K562 (cell line): ENCODE results near the gene CHMP2A. TPM values are rescaled to one million over a fixed set of nuclear protein-coding genes. Genes with fewer than 3 reads are reported as not detected.

Experiments used
- AFF4 ChIP-seq: sonication (generic); formaldehyde crosslinking; IDR thresholded peaks from 2 replicates; pipeline ENCODE4 v1.8.0; 2023; ENCODE audit warnings: mild to moderate bottlenecking, missing genetic modification reagents
- PYGO2 ChIP-seq: fragments of 450-650 bp; IDR thresholded peaks from 2 replicates; pipeline ENCODE4 v1.6.1; 2016; ENCODE audit warnings: mild to moderate bottlenecking, missing genetic modification characterization, moderate library complexity, missing compliant biosample characterization
- STAG1 ChIP-seq: sonication (generic); formaldehyde crosslinking; IDR thresholded peaks from 2 replicates; pipeline ENCODE4 v1.5.0; 2020; ENCODE audit warnings: missing genetic modification reagents, borderline replicate concordance
- WHSC1 ChIP-seq: IDR thresholded peaks from one replicate; pipeline ENCODE4 v1.6.1; 2012; ENCODE audit warnings: low read length, control low read depth, inconsistent platforms
- ZNF121 ChIP-seq: sonication (generic); formaldehyde crosslinking; conservative IDR thresholded peaks from 2 replicates; pipeline ENCODE4 v1.8.0; 2022; ENCODE audit warnings: missing genetic modification reagents
- polyA plus RNA-seq, 8 experiments: library from polyadenylated mRNA; depleted of rRNA in 4 of 8; stranded (reverse) in 5 of 8; unstranded in 3 of 8; fragments of >200 nt; fragmentation: Nextera tagmentation in 2 of 8; fragmentation: Illumina TruSeq in 1 of 8; extraction: Ambion mirVana in 2 of 8; extraction: Trizol in 1 of 8; gene quantifications; 2 replicates each; pipeline versions ENCODE4 v1.2.1 to v1.2.3, GENCODE V29; 2011 to 2014; ENCODE audit warnings: inconsistent platforms in 1 of 8, missing spikeins in 1 of 8
- total RNA-seq, 7 experiments: library from RNA; depleted of rRNA in 6 of 7; stranded (reverse); fragments of >200 nt in 6 of 7; fragmentation: Illumina TruSeq in 2 of 7; extraction: Trizol in 2 of 7; gene quantifications; 2 replicates each; pipeline versions ENCODE4 v1.2.1 to v1.2.3, GENCODE V29; 2011 to 2021; ENCODE audit warnings: low replicate concordance in 1 of 7
- TF ChIP-seq, protein P1 (sequence below), 2 experiments: fragments of 450-650 bp in 1 of 2; sonication (generic) in 1 of 2; formaldehyde crosslinking in 1 of 2; IDR thresholded peaks; 2 replicates each; pipeline versions ENCODE4 v1.7.1 to v1.9.0; 2016 to 2022; ENCODE audit warnings: inconsistent platforms in 1 of 2, mild to moderate bottlenecking in 1 of 2, missing genetic modification reagents in 1 of 2
- TF ChIP-seq, protein P2 (sequence below), 2 experiments: fragments of 450-650 bp; IDR thresholded peaks; 2 replicates each; pipeline ENCODE4 v1.6.1; 2016
- TF ChIP-seq, protein P3 (sequence below), 2 experiments: IDR thresholded peaks; 2 replicates each; pipeline ENCODE4 v1.6.1; 2012; ENCODE audit warnings: improper control_type of control experiment in 2 of 2, low read depth in 2 of 2, low read length in 2 of 2, borderline replicate concordance in 1 of 2

Gene CHMP2A
- total and polyA plus RNA-seq, 9 of the 15 experiments (the other 6 are each of a cell fraction or from before 2014, with no cell fraction given), result 57.6 to 159 (median 87.2) TPM

GRCh38 chr19:58543826-58544590 is 10.9 kb downstream of the CHMP2A start, which contains the start of gene TRIM28 (continued):
- TF ChIP-seq, protein P1, sequence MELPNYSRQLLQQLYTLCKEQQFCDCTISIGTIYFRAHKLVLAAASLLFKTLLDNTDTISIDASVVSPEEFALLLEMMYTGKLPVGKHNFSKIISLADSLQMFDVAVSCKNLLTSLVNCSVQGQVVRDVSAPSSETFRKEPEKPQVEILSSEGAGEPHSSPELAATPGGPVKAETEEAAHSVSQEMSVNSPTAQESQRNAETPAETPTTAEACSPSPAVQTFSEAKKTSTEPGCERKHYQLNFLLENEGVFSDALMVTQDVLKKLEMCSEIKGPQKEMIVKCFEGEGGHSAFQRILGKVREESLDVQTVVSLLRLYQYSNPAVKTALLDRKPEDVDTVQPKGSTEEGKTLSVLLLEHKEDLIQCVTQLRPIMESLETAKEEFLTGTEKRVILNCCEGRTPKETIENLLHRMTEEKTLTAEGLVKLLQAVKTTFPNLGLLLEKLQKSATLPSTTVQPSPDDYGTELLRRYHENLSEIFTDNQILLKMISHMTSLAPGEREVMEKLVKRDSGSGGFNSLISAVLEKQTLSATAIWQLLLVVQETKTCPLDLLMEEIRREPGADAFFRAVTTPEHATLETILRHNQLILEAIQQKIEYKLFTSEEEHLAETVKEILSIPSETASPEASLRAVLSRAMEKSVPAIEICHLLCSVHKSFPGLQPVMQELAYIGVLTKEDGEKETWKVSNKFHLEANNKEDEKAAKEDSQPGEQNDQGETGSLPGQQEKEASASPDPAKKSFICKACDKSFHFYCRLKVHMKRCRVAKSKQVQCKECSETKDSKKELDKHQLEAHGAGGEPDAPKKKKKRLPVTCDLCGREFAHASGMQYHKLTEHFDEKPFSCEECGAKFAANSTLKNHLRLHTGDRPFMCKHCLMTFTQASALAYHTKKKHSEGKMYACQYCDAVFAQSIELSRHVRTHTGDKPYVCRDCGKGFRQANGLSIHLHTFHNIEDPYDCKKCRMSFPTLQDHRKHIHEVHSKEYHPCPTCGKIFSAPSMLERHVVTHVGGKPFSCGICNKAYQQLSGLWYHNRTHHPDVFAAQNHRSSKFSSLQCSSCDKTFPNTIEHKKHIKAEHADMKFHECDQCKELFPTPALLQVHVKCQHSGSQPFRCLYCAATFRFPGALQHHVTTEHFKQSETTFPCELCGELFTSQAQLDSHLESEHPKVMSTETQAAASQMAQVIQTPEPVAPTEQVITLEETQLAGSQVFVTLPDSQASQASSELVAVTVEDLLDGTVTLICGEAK (IDR thresholded peaks at IDR 0.05), result no peak; the same call in 1 of the 2 replicates
- TF ChIP-seq, protein P1 (CRISPR knock-in tag; IDR thresholded peaks at IDR 0.05), result no peak
- no peak for TF ChIP-seq PYGO2 (tag)
- TF ChIP-seq STAG1 (CRISPR knock-in tag), result no peak
- TF ChIP-seq WHSC1, result no peak
- TF ChIP-seq, protein P2, sequence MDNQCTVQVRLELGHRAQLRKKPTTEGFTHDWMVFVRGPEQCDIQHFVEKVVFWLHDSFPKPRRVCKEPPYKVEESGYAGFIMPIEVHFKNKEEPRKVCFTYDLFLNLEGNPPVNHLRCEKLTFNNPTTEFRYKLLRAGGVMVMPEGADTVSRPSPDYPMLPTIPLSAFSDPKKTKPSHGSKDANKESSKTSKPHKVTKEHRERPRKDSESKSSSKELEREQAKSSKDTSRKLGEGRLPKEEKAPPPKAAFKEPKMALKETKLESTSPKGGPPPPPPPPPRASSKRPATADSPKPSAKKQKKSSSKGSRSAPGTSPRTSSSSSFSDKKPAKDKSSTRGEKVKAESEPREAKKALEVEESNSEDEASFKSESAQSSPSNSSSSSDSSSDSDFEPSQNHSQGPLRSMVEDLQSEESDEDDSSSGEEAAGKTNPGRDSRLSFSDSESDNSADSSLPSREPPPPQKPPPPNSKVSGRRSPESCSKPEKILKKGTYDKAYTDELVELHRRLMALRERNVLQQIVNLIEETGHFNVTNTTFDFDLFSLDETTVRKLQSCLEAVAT (IDR thresholded peaks at IDR 0.05), result 0 out of 4 replicates have a peak, but pooled peaks of 1 of the 2 experiments have one; percentile 6
- TF ChIP-seq ZNF121 (CRISPR knock-in tag), result no peak
- TF ChIP-seq AFF4 (CRISPR knock-in tag), result peak; percentile 86
- TF ChIP-seq, protein P3, sequence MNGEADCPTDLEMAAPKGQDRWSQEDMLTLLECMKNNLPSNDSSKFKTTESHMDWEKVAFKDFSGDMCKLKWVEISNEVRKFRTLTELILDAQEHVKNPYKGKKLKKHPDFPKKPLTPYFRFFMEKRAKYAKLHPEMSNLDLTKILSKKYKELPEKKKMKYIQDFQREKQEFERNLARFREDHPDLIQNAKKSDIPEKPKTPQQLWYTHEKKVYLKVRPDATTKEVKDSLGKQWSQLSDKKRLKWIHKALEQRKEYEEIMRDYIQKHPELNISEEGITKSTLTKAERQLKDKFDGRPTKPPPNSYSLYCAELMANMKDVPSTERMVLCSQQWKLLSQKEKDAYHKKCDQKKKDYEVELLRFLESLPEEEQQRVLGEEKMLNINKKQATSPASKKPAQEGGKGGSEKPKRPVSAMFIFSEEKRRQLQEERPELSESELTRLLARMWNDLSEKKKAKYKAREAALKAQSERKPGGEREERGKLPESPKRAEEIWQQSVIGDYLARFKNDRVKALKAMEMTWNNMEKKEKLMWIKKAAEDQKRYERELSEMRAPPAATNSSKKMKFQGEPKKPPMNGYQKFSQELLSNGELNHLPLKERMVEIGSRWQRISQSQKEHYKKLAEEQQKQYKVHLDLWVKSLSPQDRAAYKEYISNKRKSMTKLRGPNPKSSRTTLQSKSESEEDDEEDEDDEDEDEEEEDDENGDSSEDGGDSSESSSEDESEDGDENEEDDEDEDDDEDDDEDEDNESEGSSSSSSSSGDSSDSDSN (IDR thresholded peaks at IDR 0.05; ENCODE audit: borderline replicate concordance in 1 of 2, low read depth in 2 of 2, low read length in 2 of 2), result no peak
